Mesenchymal stem cell (in vitro differentiated cells and primary cell): ENCODE measurements around the gene LRRC47.

Source experiments
- DNase-seq: peaks from one replicate; pipeline ENCODE4 v3.0.0-alpha.2; 2013
- H2AFZ ChIP-seq: one replicate; pipeline ENCODE4 v1.6.1; 2013; ENCODE audit warnings: low read depth, mild to moderate bottlenecking, control low read depth, inconsistent platforms, low read length, moderate library complexity
- H2AK5ac ChIP-seq: 2 replicates; pipeline ENCODE4 v1.6.1; 2013; ENCODE audit warnings: low read length, moderate library complexity, mild to moderate bottlenecking, inconsistent platforms; ENCODE audit not compliant: severe bottlenecking
- H2BK120ac ChIP-seq: one replicate; pipeline ENCODE4 v1.6.1; 2013; ENCODE audit warnings: low read depth, mild to moderate bottlenecking, inconsistent platforms, low read length, moderate library complexity
- H2BK12ac ChIP-seq, 2 experiments: one replicate each; pipeline ENCODE4 v1.6.1; 2013; ENCODE audit warnings: inconsistent platforms in 2 of 2, low read length in 2 of 2, mild to moderate bottlenecking in 2 of 2, moderate library complexity in 2 of 2, control low read depth in 1 of 2
- H2BK15ac ChIP-seq: one replicate; pipeline ENCODE4 v1.6.1; 2013; ENCODE audit warnings: mild to moderate bottlenecking, low read depth, inconsistent platforms; ENCODE audit not compliant: poor library complexity, severe bottlenecking
- H2BK5ac ChIP-seq: 2 replicates; pipeline ENCODE4 v1.6.1; 2013; ENCODE audit warnings: low read depth, mild to moderate bottlenecking, low read length, control low read depth, inconsistent platforms; ENCODE audit not compliant: poor library complexity, severe bottlenecking
- H3K14ac ChIP-seq, 2 experiments: one replicate each; pipeline ENCODE4 v1.6.1; 2013; ENCODE audit warnings: inconsistent platforms in 2 of 2, low read length in 2 of 2, control low read depth in 1 of 2, mild to moderate bottlenecking in 1 of 2, moderate library complexity in 1 of 2
- H3K18ac ChIP-seq, 2 experiments: one replicate each; pipeline ENCODE4 v1.6.1; 2013; ENCODE audit warnings: inconsistent platforms in 2 of 2, low read length in 2 of 2, control low read depth in 1 of 2, low read depth in 1 of 2, mild to moderate bottlenecking in 1 of 2
- H3K23ac ChIP-seq, 2 experiments: one replicate each; pipeline ENCODE4 v1.6.1; 2013; ENCODE audit warnings: inconsistent platforms in 2 of 2, low read length in 2 of 2, mild to moderate bottlenecking in 2 of 2, moderate library complexity in 2 of 2, control low read depth in 1 of 2
- H3K27ac ChIP-seq: 2 replicates; pipeline ENCODE4 v1.5.1; 2013; ENCODE audit warnings: mild to moderate bottlenecking, moderate library complexity, low read length, control low read depth, inconsistent platforms; ENCODE audit not compliant: poor library complexity, severe bottlenecking
- H3K27me3 ChIP-seq, 2 experiments: 2 replicates each; pipeline versions ENCODE4 v1.6.1 to v1.7.0; 2013; ENCODE audit warnings: low read length in 2 of 2, mild to moderate bottlenecking in 2 of 2, moderate library complexity in 2 of 2, control low read depth in 1 of 2, inconsistent platforms in 1 of 2; ENCODE audit not compliant: control insufficient read depth in 1 of 2, insufficient read depth in 1 of 2
- H3K36me3 ChIP-seq, 2 experiments: 2 replicates each; pipeline versions ENCODE4 v1.6.1 to v1.7.0; 2013; ENCODE audit warnings: low read length in 2 of 2, control low read depth in 1 of 2, inconsistent platforms in 1 of 2, low read depth in 1 of 2, mild to moderate bottlenecking in 1 of 2; ENCODE audit not compliant: insufficient read depth in 2 of 2, control insufficient read depth in 1 of 2
- H3K4ac ChIP-seq, 2 experiments: one replicate each; pipeline ENCODE4 v1.6.1; 2013; ENCODE audit warnings: inconsistent platforms in 2 of 2, low read length in 2 of 2, mild to moderate bottlenecking in 2 of 2, moderate library complexity in 2 of 2, control low read depth in 1 of 2, low read depth in 1 of 2
- H3K4me1 ChIP-seq: 2 replicates; pipeline ENCODE4 v1.6.1; 2013; ENCODE audit warnings: low read depth, low read length, control low read depth; ENCODE audit not compliant: control insufficient read depth, insufficient read depth
- H3K4me2 ChIP-seq: 2 replicates; pipeline ENCODE4 v1.6.1; 2013; ENCODE audit warnings: low read length, mild to moderate bottlenecking, inconsistent platforms; ENCODE audit not compliant: poor library complexity, severe bottlenecking
- H3K4me3 ChIP-seq, 2 experiments: 2 replicates each; pipeline versions ENCODE4 v1.5.1 to v1.7.0; 2013; ENCODE audit warnings: low read length in 2 of 2, mild to moderate bottlenecking in 2 of 2, control low read depth in 1 of 2, low read depth in 1 of 2; ENCODE audit not compliant: insufficient read depth in 1 of 2
- H3K79me1 ChIP-seq: replicated peaks from 2 replicates; pipeline ENCODE4 v1.6.1; 2013; ENCODE audit warnings: mild to moderate bottlenecking, control low read depth, low read length, inconsistent platforms; ENCODE audit not compliant: poor library complexity, severe bottlenecking
- H3K9ac ChIP-seq: 2 replicates; pipeline ENCODE4 v1.7.0; 2013; ENCODE audit warnings: mild to moderate bottlenecking, low read length, moderate library complexity
- H3K9me3 ChIP-seq: 2 replicates; pipeline ENCODE4 v1.7.0; 2013; ENCODE audit warnings: mild to moderate bottlenecking, low read length; ENCODE audit not compliant: control insufficient read depth
- H4K8ac ChIP-seq: one replicate; pipeline ENCODE4 v1.6.1; 2013; ENCODE audit warnings: inconsistent platforms, mild to moderate bottlenecking, low read length, moderate library complexity
- H4K91ac ChIP-seq: one replicate; pipeline ENCODE4 v1.6.1; 2013; ENCODE audit warnings: mild to moderate bottlenecking, low read length, inconsistent platforms
- WGBS: methylation state at CpG from one replicate; pipeline ENCODE4 v1.1.7; 2013; ENCODE audit warnings: mixed read lengths; 5-methylcytosine and 5-hydroxymethylcytosine counted together

The LRRC47 gene

GRCh38 chr1:3736708-3737107 lies 59.6 kb downstream of the LRRC47 start:
- Histone ChIP-seq H2BK15ac (no peak overlapping the region), H4K8ac (no peak overlapping the region), H3K27me3 (peaks cover 9 to 17% of the 10 kb centered on the region in 2 experiments), H3K4ac (no peak overlapping the region), H3K14ac (no peak overlapping the region), H4K91ac (no peak overlapping the region), H3K27ac (no peak overlapping the region), H3K9ac (no peak overlapping the region), H3K79me1 (peaks cover 7% of the 10 kb centered on the region), H2AK5ac (no peak overlapping the region), H2BK5ac (no peak overlapping the region), H2BK120ac (no peak overlapping the region), H3K4me1 (peaks cover 4% of the 10 kb centered on the region), H3K4me3 (no peak overlapping the region), H3K18ac (no peak overlapping the region), H3K4me2 (no peak overlapping the region), H3K9me3 (no peaks in the 10 kb centered on the region), H2BK12ac (no peak overlapping the region), H2AFZ (no peak overlapping the region), H3K36me3 (peaks cover 40 to 54% of the 10 kb centered on the region in 2 experiments), H3K23ac (no peak overlapping the region)
- WGBS = 90% methylated on average over 12 of the region's 14 CpGs
- DNase-seq = no peak

GRCh38 chr1:3736131-3736561 lies 60.2 kb downstream of the LRRC47 start:
- Histone ChIP-seq H4K91ac (no peak overlapping the region), H2AFZ (no peak overlapping the region), H2BK15ac (no peak overlapping the region), H4K8ac (no peak overlapping the region), H3K14ac (no peak overlapping the region), H3K9me3 (no peaks in the 10 kb centered on the region), H3K18ac (no peak overlapping the region), H2BK5ac (no peak overlapping the region), H3K79me1 (peaks cover 7% of the 10 kb centered on the region), H2BK120ac (no peak overlapping the region), H3K4me3 (no peak overlapping the region), H3K27me3 (peaks cover 13 to 22% of the 10 kb centered on the region in 2 experiments), H3K4ac (no peak overlapping the region), H3K23ac (no peak overlapping the region), H3K4me2 (no peak overlapping the region), H3K9ac (no peak overlapping the region), H2AK5ac (no peak overlapping the region), H3K4me1 (peaks cover 4% of the 10 kb centered on the region), H3K36me3 (peaks cover 40 to 49% of the 10 kb centered on the region in 2 experiments), H2BK12ac (no peak overlapping the region), H3K27ac (no peak overlapping the region)
- no peak for DNase-seq
- WGBS = 97% methylated on average over 13 of the region's 13 CpGs

GRCh38 chr1:3735688-3736087 lies 60.6 kb downstream of the LRRC47 start:
- Histone ChIP-seq H3K27me3 (peaks cover 13 to 27% of the 10 kb centered on the region in 2 experiments), H2AK5ac (no peak overlapping the region), H2BK15ac (no peak overlapping the region), H2AFZ (no peak overlapping the region), H4K8ac (no peak overlapping the region), H2BK5ac (no peak overlapping the region), H3K4me1 (peaks cover 4% of the 10 kb centered on the region), H3K18ac (no peak overlapping the region), H3K9me3 (no peaks in the 10 kb centered on the region), H3K36me3 (peaks cover 40 to 45% of the 10 kb centered on the region in 2 experiments), H3K27ac (no peak overlapping the region), H2BK12ac (no peak overlapping the region), H3K23ac (no peak overlapping the region), H3K4ac (no peak overlapping the region), H3K14ac (no peak overlapping the region), H3K4me3 (no peak overlapping the region), H3K9ac (no peak overlapping the region), H4K91ac (no peak overlapping the region), H2BK120ac (no peak overlapping the region), H3K79me1 (peaks cover 7% of the 10 kb centered on the region), H3K4me2 (no peak overlapping the region)
- WGBS = 93% methylated on average over 13 of the region's 13 CpGs
- DNase-seq = no peak

- Histone ChIP-seq H3K27me3 (peaks cover 16 to 29% of the 10 kb centered on the region in 2 experiments), H3K4me3 (no peak overlapping the region), H2AK5ac (no peak overlapping the region), H2BK15ac (no peak overlapping the region), H2BK12ac (no peak overlapping the region), H2BK120ac (no peak overlapping the region), H3K36me3 (peaks cover 39 to 42% of the 10 kb centered on the region in 2 experiments), H3K9me3 (no peaks in the 10 kb centered on the region), H4K8ac (no peak overlapping the region), H2AFZ (no peak overlapping the region), H2BK5ac (no peak overlapping the region), H3K4ac (no peak overlapping the region), H4K91ac (no peak overlapping the region), H3K4me1 (peaks cover 4% of the 10 kb centered on the region), H3K4me2 (no peak overlapping the region), H3K23ac (no peak overlapping the region), H3K27ac (no peak overlapping the region), H3K9ac (no peak overlapping the region), H3K18ac (no peak overlapping the region), H3K14ac (no peak overlapping the region), H3K79me1 (peaks cover 6% of the 10 kb centered on the region)
- WGBS = 91% methylated on average over 10 of the region's 12 CpGs
- DNase-seq = no peak
Measured at GRCh38 chr1:3735027-3735681, 61.1 kb downstream of the LRRC47 start.
